HCT116 (cell line): ENCODE measurements around the gene SOX30.

ENCODE experiments used
- CEBPB ChIP-seq: IDR thresholded peaks from 2 replicates; pipeline ENCODE4 v1.6.1; 2012; ENCODE audit warnings: low read depth
- CTCF ChIP-seq, 3 experiments: fragments of 200-600 bp in 1 of 3; sonication (generic) in 1 of 3; IDR thresholded peaks in 2 of 3; conservative IDR thresholded peaks in 1 of 3; 2 replicates each; pipeline ENCODE4 v1.5.1; 2012 to 2017; ENCODE audit warnings: low read depth in 2 of 3, low read length in 2 of 3, antibody characterized with exemption in 1 of 3, borderline replicate concordance in 1 of 3, control low read depth in 1 of 3, mild to moderate bottlenecking in 1 of 3, mixed read lengths in 1 of 3, mixed run types in 1 of 3, moderate library complexity in 1 of 3; ENCODE audit not compliant: insufficient read depth in 1 of 3
- EZH2 ChIP-seq: fragments of 200-600 bp; sonication (generic); IDR thresholded peaks from 2 replicates; pipeline ENCODE4 v1.6.1; 2017; ENCODE audit warnings: antibody characterized with exemption, mixed run types
- MAX ChIP-seq: IDR thresholded peaks from 2 replicates; pipeline ENCODE4 v1.6.1; 2012
- POLR2A ChIP-seq: IDR thresholded peaks from 2 replicates; pipeline ENCODE4 v1.7.0; 2011; ENCODE audit warnings: borderline replicate concordance; ENCODE audit not compliant: insufficient read depth, insufficient read length; ENCODE audit errors: extremely low read depth
- POLR2AphosphoS5 ChIP-seq: IDR thresholded peaks from 2 replicates; pipeline ENCODE4 v1.6.1; 2011; ENCODE audit warnings: mild to moderate bottlenecking, low read depth, low read length, moderate library complexity
- SP1 ChIP-seq: IDR thresholded peaks from 2 replicates; pipeline ENCODE4 v1.6.1; 2012; ENCODE audit warnings: low read depth
- ZFX ChIP-seq: fragments of 450-650 bp; IDR thresholded peaks from 2 replicates; pipeline ENCODE4 v1.6.1; 2017

- TF ChIP-seq POLR2AphosphoS5 (no peak), CTCF (IDR thresholded peaks at IDR 0.05 in 2 of 3, conservative IDR thresholded peaks at IDR 0.05 in 1 of 3; ENCODE audit: borderline replicate concordance in 1 of 3, insufficient read depth in 1 of 3, low read depth in 2 of 3, low read length in 2 of 3) (no peak), EZH2 (no peak), MAX (no peak), ZFX (no peak), CEBPB (no peak), SP1 (no peak), POLR2A (no peak)
Measured at GRCh38 chr5:157630341-157630740, 21.9 kb downstream of the SOX30 start.
